GM20000 (cell line): ENCODE data around the gene SEC24C.
"Not testable (repeated sequence)": the region's sequence is repeated elsewhere in the genome, so short reads cannot be mapped to it uniquely, and the experiment has no call there.

Experiments used
- DNase-seq: peaks from one replicate; pipeline ENCODE4 v3.0.0; 2012; ENCODE audit warnings: low spot score
- TF ChIP-seq, protein P1 (sequence below): IDR thresholded peaks from 2 replicates; pipeline ENCODE4 v1.5.1; 2012; ENCODE audit warnings: mild to moderate bottlenecking, control low read depth; ENCODE audit errors: extremely low read depth, missing control alignments

Gene SEC24C

GRCh38 chr10:73782749-73783085 lies 38.5 kb downstream of the SEC24C start:
- no peak for DNase-seq
- TF ChIP-seq, protein P1, sequence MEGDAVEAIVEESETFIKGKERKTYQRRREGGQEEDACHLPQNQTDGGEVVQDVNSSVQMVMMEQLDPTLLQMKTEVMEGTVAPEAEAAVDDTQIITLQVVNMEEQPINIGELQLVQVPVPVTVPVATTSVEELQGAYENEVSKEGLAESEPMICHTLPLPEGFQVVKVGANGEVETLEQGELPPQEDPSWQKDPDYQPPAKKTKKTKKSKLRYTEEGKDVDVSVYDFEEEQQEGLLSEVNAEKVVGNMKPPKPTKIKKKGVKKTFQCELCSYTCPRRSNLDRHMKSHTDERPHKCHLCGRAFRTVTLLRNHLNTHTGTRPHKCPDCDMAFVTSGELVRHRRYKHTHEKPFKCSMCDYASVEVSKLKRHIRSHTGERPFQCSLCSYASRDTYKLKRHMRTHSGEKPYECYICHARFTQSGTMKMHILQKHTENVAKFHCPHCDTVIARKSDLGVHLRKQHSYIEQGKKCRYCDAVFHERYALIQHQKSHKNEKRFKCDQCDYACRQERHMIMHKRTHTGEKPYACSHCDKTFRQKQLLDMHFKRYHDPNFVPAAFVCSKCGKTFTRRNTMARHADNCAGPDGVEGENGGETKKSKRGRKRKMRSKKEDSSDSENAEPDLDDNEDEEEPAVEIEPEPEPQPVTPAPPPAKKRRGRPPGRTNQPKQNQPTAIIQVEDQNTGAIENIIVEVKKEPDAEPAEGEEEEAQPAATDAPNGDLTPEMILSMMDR: no peak

- DNase-seq: peak; percentile 95
- TF ChIP-seq, protein P1: no peak
Observed at GRCh38 chr10:73785211-73785720, 41.1 kb downstream of the SEC24C start, which contains the start of gene ZSWIM8. TSS of gene ZSWIM8 (plus strand) at chr10:73785606. CDS start at chr10:73785879, 273 bp downstream.

GRCh38 chr10:73785721-73786511 lies 41.7 kb downstream of the SEC24C start:
- peak; percentile 59 for DNase-seq
- TF ChIP-seq, protein P1: no peak

- TF ChIP-seq, protein P1: no peak
- no peak for DNase-seq
Observed at GRCh38 chr10:73786512-73786885, 42.3 kb downstream of the SEC24C start.

DNA sequence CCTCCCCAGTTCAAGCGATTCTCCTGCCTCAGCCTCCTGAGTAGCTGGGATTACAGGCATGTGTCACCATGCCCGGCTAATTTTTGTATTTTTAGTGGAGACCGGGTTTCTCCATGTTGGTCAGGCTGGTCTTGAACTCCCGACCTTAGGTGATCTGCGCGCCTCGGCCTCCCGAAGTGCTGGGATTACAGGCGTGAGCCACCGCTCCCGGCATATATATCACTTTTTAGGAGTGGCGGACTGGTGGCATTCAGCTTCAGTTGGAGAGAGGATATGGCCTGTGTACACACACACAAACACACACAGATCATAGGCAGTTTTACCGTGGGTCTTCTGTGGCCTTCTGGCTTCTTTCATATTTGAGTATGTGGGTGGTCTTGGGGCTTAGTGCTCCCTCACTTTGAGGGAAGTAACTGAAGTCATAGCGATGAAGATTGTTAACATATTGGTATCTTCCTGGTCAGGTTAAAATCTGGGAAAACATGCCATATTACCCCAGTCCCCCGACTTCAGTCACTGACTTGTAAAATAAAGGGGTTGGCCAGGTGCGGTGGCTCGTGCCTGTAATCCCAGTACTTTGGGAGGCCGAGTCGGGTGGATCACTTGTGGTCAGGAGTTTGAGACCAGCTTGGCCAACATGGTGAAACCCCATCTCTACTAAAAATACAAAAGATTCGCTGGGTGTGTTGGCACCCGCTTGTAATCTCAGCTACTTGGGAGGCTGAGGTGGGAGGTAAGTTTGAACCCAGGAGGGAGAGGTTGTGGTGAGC lies 43.0 kb downstream of the SEC24C start:
- DNase-seq: not testable (repeated sequence)

DNA sequence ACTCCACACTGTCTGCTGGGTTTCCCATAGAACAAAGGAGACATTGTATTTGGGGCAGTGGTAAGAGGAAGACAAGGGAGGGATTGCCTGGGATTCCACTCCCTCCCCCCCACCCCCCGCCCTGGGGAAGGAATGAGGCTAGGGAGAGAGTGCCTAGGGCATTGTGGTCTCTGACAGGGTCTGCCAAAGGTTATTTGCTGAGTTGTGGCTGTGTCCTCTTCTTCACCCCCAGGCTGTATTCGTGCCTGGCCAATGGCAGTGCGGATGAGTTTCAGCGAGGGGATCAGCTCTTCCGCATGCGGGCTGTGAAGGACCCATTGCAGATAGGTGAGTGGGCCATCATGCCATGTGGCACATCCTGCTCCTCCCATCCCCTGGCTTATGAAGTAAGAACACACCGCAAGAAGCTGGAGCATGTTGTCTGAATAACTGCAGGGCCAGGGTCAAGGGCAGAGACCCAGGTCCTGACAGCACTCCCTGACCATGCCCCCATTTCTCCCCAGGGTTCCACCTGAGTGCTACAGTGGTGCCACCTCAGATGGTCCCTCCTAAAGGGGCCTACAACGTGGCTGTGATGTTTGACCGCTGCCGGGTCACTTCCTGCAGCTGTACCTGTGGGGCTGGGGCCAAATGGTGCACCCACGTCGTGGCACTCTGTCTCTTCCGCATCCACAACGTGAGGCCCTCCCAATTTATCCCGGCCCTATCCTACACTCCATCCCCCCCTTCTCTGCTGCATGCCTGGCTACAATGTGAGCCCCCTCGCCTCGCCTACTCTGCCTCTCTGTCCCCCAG lies 44.9 kb downstream of the SEC24C start:
- TF ChIP-seq, protein P1: no peak
- DNase-seq: no peak

GRCh38 chr10:73789659-73790055 lies 45.5 kb downstream of the SEC24C start:
- TF ChIP-seq, protein P1: no peak
- DNase-seq: no peak
